IMR-90 (cell line): Measurements from ENCODE around the gene LRRC7.

Experiments
- BHLHE40 ChIP-seq: fragments of 150-350 bp; IDR thresholded peaks from 2 replicates; pipeline ENCODE4 v1.6.1; 2016; ENCODE audit warnings: mild to moderate bottlenecking, low read depth, low read length
- CEBPB ChIP-seq: IDR thresholded peaks from 2 replicates; pipeline ENCODE4 v1.6.1; 2012; ENCODE audit warnings: low read depth, low read length, improper control_type of control experiment
- CHD1 ChIP-seq: IDR thresholded peaks from 2 replicates; pipeline ENCODE4 v1.6.1; 2012; ENCODE audit warnings: low read depth, low read length, improper control_type of control experiment
- FOS ChIP-seq: fragments of 150-350 bp; IDR thresholded peaks from 2 replicates; pipeline ENCODE4 v1.6.1; 2016; ENCODE audit warnings: low read depth, low read length
- MAFK ChIP-seq: IDR thresholded peaks from 2 replicates; pipeline ENCODE4 v1.6.1; 2012; ENCODE audit warnings: low read depth, low read length, improper control_type of control experiment
- MAZ ChIP-seq: IDR thresholded peaks from 2 replicates; pipeline ENCODE4 v1.6.1; 2012; ENCODE audit warnings: low read depth, mild to moderate bottlenecking, low read length, improper control_type of control experiment, moderate library complexity, borderline replicate concordance
- MXI1 ChIP-seq: IDR thresholded peaks from 2 replicates; pipeline ENCODE4 v1.6.1; 2012; ENCODE audit warnings: low read depth, mild to moderate bottlenecking, low read length, moderate library complexity, borderline replicate concordance
- POLR2A ChIP-seq: IDR thresholded peaks from 2 replicates; pipeline ENCODE4 v1.6.1; 2012; ENCODE audit warnings: mild to moderate bottlenecking, low read depth, low read length
- RAD21 ChIP-seq: IDR thresholded peaks from 2 replicates; pipeline ENCODE4 v1.6.1; 2012; ENCODE audit warnings: low read length, improper control_type of control experiment
- RCOR1 ChIP-seq: IDR thresholded peaks from 2 replicates; pipeline ENCODE4 v1.6.1; 2012; ENCODE audit warnings: mild to moderate bottlenecking, low read length, improper control_type of control experiment; ENCODE audit not compliant: insufficient replicate concordance
- RFX5 ChIP-seq: IDR thresholded peaks from 2 replicates; pipeline ENCODE4 v1.8.0; 2012; ENCODE audit warnings: low read depth, mild to moderate bottlenecking, low read length, moderate library complexity
- TF ChIP-seq, protein P1 (sequence below): conservative IDR thresholded peaks from 2 replicates; pipeline ENCODE4 v1.5.1; 2012; ENCODE audit warnings: mild to moderate bottlenecking, low read depth, low read length, improper control_type of control experiment
- TF ChIP-seq, protein P2 (sequence below): fragments of 150-350 bp; IDR thresholded peaks from 2 replicates; pipeline ENCODE4 v1.6.1; 2017; ENCODE audit warnings: mild to moderate bottlenecking, antibody characterized with exemption, low read length, low read depth

GRCh38 chr1:69691179-69691578, 123.5 kb downstream of the LRRC7 start:
- TF ChIP-seq, protein P1, sequence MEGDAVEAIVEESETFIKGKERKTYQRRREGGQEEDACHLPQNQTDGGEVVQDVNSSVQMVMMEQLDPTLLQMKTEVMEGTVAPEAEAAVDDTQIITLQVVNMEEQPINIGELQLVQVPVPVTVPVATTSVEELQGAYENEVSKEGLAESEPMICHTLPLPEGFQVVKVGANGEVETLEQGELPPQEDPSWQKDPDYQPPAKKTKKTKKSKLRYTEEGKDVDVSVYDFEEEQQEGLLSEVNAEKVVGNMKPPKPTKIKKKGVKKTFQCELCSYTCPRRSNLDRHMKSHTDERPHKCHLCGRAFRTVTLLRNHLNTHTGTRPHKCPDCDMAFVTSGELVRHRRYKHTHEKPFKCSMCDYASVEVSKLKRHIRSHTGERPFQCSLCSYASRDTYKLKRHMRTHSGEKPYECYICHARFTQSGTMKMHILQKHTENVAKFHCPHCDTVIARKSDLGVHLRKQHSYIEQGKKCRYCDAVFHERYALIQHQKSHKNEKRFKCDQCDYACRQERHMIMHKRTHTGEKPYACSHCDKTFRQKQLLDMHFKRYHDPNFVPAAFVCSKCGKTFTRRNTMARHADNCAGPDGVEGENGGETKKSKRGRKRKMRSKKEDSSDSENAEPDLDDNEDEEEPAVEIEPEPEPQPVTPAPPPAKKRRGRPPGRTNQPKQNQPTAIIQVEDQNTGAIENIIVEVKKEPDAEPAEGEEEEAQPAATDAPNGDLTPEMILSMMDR: no peak
- no peak for TF ChIP-seq POLR2A
- no peak for TF ChIP-seq FOS
- TF ChIP-seq RAD21: no peak
- TF ChIP-seq MXI1: no peak
- TF ChIP-seq CEBPB: no peak
- TF ChIP-seq, protein P2, sequence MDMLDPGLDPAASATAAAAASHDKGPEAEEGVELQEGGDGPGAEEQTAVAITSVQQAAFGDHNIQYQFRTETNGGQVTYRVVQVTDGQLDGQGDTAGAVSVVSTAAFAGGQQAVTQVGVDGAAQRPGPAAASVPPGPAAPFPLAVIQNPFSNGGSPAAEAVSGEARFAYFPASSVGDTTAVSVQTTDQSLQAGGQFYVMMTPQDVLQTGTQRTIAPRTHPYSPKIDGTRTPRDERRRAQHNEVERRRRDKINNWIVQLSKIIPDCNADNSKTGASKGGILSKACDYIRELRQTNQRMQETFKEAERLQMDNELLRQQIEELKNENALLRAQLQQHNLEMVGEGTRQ: no peak
- no peak for TF ChIP-seq MAZ
- no peak for TF ChIP-seq RCOR1
- no peak for TF ChIP-seq MAFK
- TF ChIP-seq BHLHE40: no peak
- TF ChIP-seq RFX5: no peak
- no peak for TF ChIP-seq CHD1
